Liver (tissue), 9 donors: ENCODE data around the gene ERCC4. TPM values are rescaled to one million over a fixed set of nuclear protein-coding genes. Genes with fewer than 3 reads are reported as not detected.

Source experiments
- DNase-seq: peaks from one replicate; pipeline ENCODE4 v3.0.0-alpha.2; 2017; ENCODE audit warnings: low spot score
- H3K27ac ChIP-seq, 2 donors: one replicate each; pipeline ENCODE4 v1.7.0; 2013; ENCODE audit warnings: inconsistent platforms in 2 of 2, low read length in 2 of 2, control low read depth in 1 of 2, low read depth in 1 of 2, mild to moderate bottlenecking in 1 of 2
- H3K27me3 ChIP-seq, 4 donors: one replicate each; pipeline versions ENCODE4 v1.6.1 to v1.7.0; 2013; ENCODE audit warnings: low read length in 3 of 4, inconsistent platforms in 1 of 4, mild to moderate bottlenecking in 1 of 4, moderate library complexity in 1 of 4; ENCODE audit not compliant: control insufficient read depth in 4 of 4, insufficient read depth in 4 of 4
- H3K36me3 ChIP-seq, 4 donors: one replicate each; pipeline versions ENCODE4 v1.6.1 to v1.7.0; 2013; ENCODE audit warnings: low read length in 3 of 4, mild to moderate bottlenecking in 3 of 4, low read depth in 1 of 4, moderate library complexity in 1 of 4; ENCODE audit not compliant: control insufficient read depth in 4 of 4, insufficient read depth in 3 of 4
- H3K4me1 ChIP-seq, 4 donors: one replicate each; pipeline versions ENCODE4 v1.6.1 to v1.7.0; 2013; ENCODE audit warnings: low read length in 3 of 4, mild to moderate bottlenecking in 3 of 4, moderate library complexity in 1 of 4; ENCODE audit not compliant: control insufficient read depth in 4 of 4, insufficient read depth in 4 of 4
- H3K4me3 ChIP-seq, 3 donors: one replicate each; pipeline versions ENCODE4 v1.6.1 to v1.7.0; 2013; ENCODE audit warnings: low read length in 3 of 3, control low read depth in 1 of 3, low read depth in 1 of 3, mild to moderate bottlenecking in 1 of 3
- H3K9ac ChIP-seq, 2 donors: one replicate each; pipeline ENCODE4 v1.7.0; 2013; ENCODE audit warnings: low read length in 2 of 2, mild to moderate bottlenecking in 2 of 2, moderate library complexity in 2 of 2, control low read depth in 1 of 2, low read depth in 1 of 2
- H3K9me3 ChIP-seq, 4 donors: one replicate each; pipeline versions ENCODE4 v1.6.1 to v1.7.0; 2013; ENCODE audit warnings: low read length in 3 of 4; ENCODE audit not compliant: control insufficient read depth in 4 of 4
- ATF3 ChIP-seq: IDR thresholded peaks from 2 replicates; pipeline ENCODE4 v1.6.1; 2016; ENCODE audit warnings: antibody characterized with exemption
- CTCF ChIP-seq: fragments of 150-350 bp; IDR thresholded peaks from 2 replicates; pipeline ENCODE4 v1.5.1; 2017; ENCODE audit warnings: improper control_type of control experiment, low read depth, low read length; ENCODE audit not compliant: missing input control
- FOXA1 ChIP-seq: IDR thresholded peaks from 2 replicates; pipeline ENCODE4 v1.6.1; 2016; ENCODE audit warnings: antibody characterized with exemption
- FOXA2 ChIP-seq: IDR thresholded peaks from 2 replicates; pipeline ENCODE4 v1.6.1; 2016; ENCODE audit warnings: antibody characterized with exemption
- GABPA ChIP-seq, 2 donors: IDR thresholded peaks in 1 of 2; conservative IDR thresholded peaks in 1 of 2; 2 replicates each; pipeline ENCODE4 v1.6.1; 2016; ENCODE audit warnings: antibody characterized with exemption in 2 of 2, mild to moderate bottlenecking in 1 of 2, moderate library complexity in 1 of 2
- HNF4A ChIP-seq, 2 donors: conservative IDR thresholded peaks; 2 replicates each; pipeline ENCODE4 v1.6.1; 2016; ENCODE audit warnings: antibody characterized with exemption in 2 of 2, mild to moderate bottlenecking in 2 of 2
- HNF4G ChIP-seq: IDR thresholded peaks from 2 replicates; pipeline ENCODE4 v1.6.1; 2016; ENCODE audit warnings: antibody characterized with exemption
- JUND ChIP-seq, 2 donors: IDR thresholded peaks; 2 replicates each; pipeline ENCODE4 v1.6.1; 2016; ENCODE audit warnings: antibody characterized with exemption in 2 of 2
- MAX ChIP-seq: IDR thresholded peaks from 2 replicates; pipeline ENCODE4 v1.6.1; 2016; ENCODE audit warnings: antibody characterized with exemption
- NR2F2 ChIP-seq: IDR thresholded peaks from 2 replicates; pipeline ENCODE4 v1.6.1; 2016; ENCODE audit warnings: antibody characterized with exemption
- RAD21 ChIP-seq, 2 donors: IDR thresholded peaks; 2 replicates each; pipeline ENCODE4 v1.6.1; 2016; ENCODE audit warnings: antibody characterized with exemption in 2 of 2, mild to moderate bottlenecking in 2 of 2
- RXRA ChIP-seq, 2 donors: IDR thresholded peaks; 2 replicates each; pipeline ENCODE4 v1.6.1; 2017 to 2018; ENCODE audit warnings: antibody characterized with exemption in 2 of 2, mild to moderate bottlenecking in 1 of 2
- SP1 ChIP-seq: IDR thresholded peaks from 2 replicates; pipeline ENCODE4 v1.6.1; 2018; ENCODE audit warnings: antibody characterized with exemption, mild to moderate bottlenecking
- TAF1 ChIP-seq: conservative IDR thresholded peaks from 2 replicates; pipeline ENCODE4 v1.6.1; 2016; ENCODE audit warnings: antibody characterized with exemption, mild to moderate bottlenecking
- YY1 ChIP-seq: IDR thresholded peaks from 2 replicates; pipeline ENCODE4 v1.6.1; 2016; ENCODE audit warnings: antibody characterized with exemption, mild to moderate bottlenecking
- WGBS: extraction: QIAGEN DNeasy Blood & Tissue Kit; methylation state at CpG from one replicate; pipeline ENCODE4 v1.1.7; 2013; 5-methylcytosine and 5-hydroxymethylcytosine counted together
- polyA plus RNA-seq, 2 donors: library from polyadenylated mRNA; stranded (reverse) in 1 of 2; unstranded in 1 of 2; fragments of 200-250 nt in 1 of 2; fragments of >200 nt in 1 of 2; fragmentation: Nextera tagmentation in 1 of 2; extraction: Ambion mirVana in 1 of 2; gene quantifications; one replicate each; pipeline versions ENCODE4 v1.2.1 to v1.2.3, GENCODE V29; 2013 to 2015
- total RNA-seq, 2 donors: library from RNA; depleted of rRNA; stranded (reverse); fragments of >200 nt; gene quantifications; one replicate each; pipeline ENCODE4 v1.2.3, GENCODE V29; 2014
- TF ChIP-seq, protein P1 (sequence below): IDR thresholded peaks from 2 replicates; pipeline ENCODE4 v1.6.1; 2016; ENCODE audit warnings: antibody characterized with exemption
- donor health status: healthy.
- donor health status: healthy.
- donor health status: healthy.
- donor health status: healthy.
- donor health status: healthy.

ERCC4 gene
- total and polyA plus RNA-seq, 4 donors: 1.6 to 11.1 (median 4.9) TPM

GRCh38 chr16:13953501-13953900 lies 33.5 kb downstream of the ERCC4 start:
- no peak for DNase-seq
- 60% methylated on average over 2 of the region's 2 CpGs for WGBS
- H3K4me1 ChIP-seq: peaks cover 0 to 3% (median under 1%) of the 10 kb centered on the region in 4 donors
- H3K27me3 ChIP-seq: no peaks in the 10 kb centered on the region
- H3K9ac ChIP-seq: no peak overlapping the region
- H3K36me3 ChIP-seq: peaks cover 2 to 8% (median 6%) of the 10 kb centered on the region in 4 donors
- no peaks in the 10 kb centered on the region for H3K9me3 ChIP-seq
- no peak overlapping the region for H3K4me3 ChIP-seq
- no peak overlapping the region for H3K27ac ChIP-seq
- no peak for TF ChIP-seq GABPA (IDR thresholded peaks at IDR 0.05 in 1 of 2, conservative IDR thresholded peaks at IDR 0.05 in 1 of 2)
- TF ChIP-seq ATF3: no peak
- TF ChIP-seq RAD21 (IDR thresholded peaks at IDR 0.05): no peak
- no peak for TF ChIP-seq SP1
- TF ChIP-seq NR2F2: no peak
- TF ChIP-seq RXRA (IDR thresholded peaks at IDR 0.05): no peak
- TF ChIP-seq, protein P1, sequence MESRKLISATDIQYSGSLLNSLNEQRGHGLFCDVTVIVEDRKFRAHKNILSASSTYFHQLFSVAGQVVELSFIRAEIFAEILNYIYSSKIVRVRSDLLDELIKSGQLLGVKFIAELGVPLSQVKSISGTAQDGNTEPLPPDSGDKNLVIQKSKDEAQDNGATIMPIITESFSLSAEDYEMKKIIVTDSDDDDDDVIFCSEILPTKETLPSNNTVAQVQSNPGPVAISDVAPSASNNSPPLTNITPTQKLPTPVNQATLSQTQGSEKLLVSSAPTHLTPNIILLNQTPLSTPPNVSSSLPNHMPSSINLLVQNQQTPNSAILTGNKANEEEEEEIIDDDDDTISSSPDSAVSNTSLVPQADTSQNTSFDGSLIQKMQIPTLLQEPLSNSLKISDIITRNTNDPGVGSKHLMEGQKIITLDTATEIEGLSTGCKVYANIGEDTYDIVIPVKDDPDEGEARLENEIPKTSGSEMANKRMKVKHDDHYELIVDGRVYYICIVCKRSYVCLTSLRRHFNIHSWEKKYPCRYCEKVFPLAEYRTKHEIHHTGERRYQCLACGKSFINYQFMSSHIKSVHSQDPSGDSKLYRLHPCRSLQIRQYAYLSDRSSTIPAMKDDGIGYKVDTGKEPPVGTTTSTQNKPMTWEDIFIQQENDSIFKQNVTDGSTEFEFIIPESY: no peak
- no peak for TF ChIP-seq FOXA1
- no peak for TF ChIP-seq YY1
- no peak for TF ChIP-seq HNF4A (conservative IDR thresholded peaks at IDR 0.05)
- TF ChIP-seq CTCF: no peak
- no peak for TF ChIP-seq TAF1

- Histone ChIP-seq H3K9me3 (no peaks in the 10 kb centered on the region), H3K4me1 (peaks cover 0 to 3% (median under 1%) of the 10 kb centered on the region in 4 donors), H3K36me3 (no peaks in the 10 kb centered on the region), H3K27me3 (no peaks in the 10 kb centered on the region), H3K9ac (no peak overlapping the region), H3K4me3 (no peak overlapping the region), H3K27ac (peak overlapping the region; percentile 17 to 66)
- no peak for TF ChIP-seq ATF3
- no peak for TF ChIP-seq JUND (IDR thresholded peaks at IDR 0.05)
- no peak for TF ChIP-seq HNF4G
- TF ChIP-seq, protein P1: no peak
- TF ChIP-seq YY1: no peak
- no peak for TF ChIP-seq GABPA (IDR thresholded peaks at IDR 0.05 in 1 of 2, conservative IDR thresholded peaks at IDR 0.05 in 1 of 2)
- TF ChIP-seq MAX: no peak
- TF ChIP-seq FOXA2: no peak
- no peak for TF ChIP-seq CTCF
- no peak for DNase-seq
- WGBS: 74% methylated on average over 14 of the region's 14 CpGs
Measured at GRCh38 chr16:13956635-13957196, 36.8 kb downstream of the ERCC4 start.
